Kasumi-1 (cell line): Measurements from ENCODE around the gene PPIL1.
"Not testable (repeated sequence)": the region's sequence is repeated elsewhere in the genome, so short reads cannot be mapped to it uniquely, and the experiment has no call there.

Experiments
- DNase-seq, 2 experiments: peaks; one replicate each; lab custom pipeline; 2025; lab: John Stamatoyannopoulos, UW

PPIL1 gene

GRCh38 chr6:36814249-36814648 is 60.4 kb downstream of the PPIL1 start:
- DNase-seq: no peak

GRCh38 chr6:36813526-36813925 is 61.1 kb downstream of the PPIL1 start:
- DNase-seq: no peak

DNA sequence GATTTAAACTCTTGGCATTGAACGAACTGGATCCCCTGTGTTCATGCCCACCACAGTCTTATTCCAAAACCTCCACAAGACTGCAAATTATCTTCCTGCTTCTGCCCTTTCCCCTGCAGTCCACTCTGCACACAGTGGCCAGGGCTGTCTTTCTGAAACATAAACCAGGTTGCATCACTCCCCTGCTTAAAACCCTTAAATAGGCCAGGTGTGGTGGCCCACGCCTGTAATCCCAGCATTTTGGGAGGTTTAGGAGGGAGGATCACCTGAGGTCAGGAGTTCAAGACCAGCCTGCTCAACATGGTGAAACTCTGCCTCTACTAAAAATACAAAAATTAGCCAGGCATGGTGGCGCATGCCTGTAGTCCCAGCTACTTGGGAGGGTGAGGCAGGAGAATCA is 61.6 kb downstream of the PPIL1 start:
- not testable (repeated sequence) for DNase-seq

DNA sequence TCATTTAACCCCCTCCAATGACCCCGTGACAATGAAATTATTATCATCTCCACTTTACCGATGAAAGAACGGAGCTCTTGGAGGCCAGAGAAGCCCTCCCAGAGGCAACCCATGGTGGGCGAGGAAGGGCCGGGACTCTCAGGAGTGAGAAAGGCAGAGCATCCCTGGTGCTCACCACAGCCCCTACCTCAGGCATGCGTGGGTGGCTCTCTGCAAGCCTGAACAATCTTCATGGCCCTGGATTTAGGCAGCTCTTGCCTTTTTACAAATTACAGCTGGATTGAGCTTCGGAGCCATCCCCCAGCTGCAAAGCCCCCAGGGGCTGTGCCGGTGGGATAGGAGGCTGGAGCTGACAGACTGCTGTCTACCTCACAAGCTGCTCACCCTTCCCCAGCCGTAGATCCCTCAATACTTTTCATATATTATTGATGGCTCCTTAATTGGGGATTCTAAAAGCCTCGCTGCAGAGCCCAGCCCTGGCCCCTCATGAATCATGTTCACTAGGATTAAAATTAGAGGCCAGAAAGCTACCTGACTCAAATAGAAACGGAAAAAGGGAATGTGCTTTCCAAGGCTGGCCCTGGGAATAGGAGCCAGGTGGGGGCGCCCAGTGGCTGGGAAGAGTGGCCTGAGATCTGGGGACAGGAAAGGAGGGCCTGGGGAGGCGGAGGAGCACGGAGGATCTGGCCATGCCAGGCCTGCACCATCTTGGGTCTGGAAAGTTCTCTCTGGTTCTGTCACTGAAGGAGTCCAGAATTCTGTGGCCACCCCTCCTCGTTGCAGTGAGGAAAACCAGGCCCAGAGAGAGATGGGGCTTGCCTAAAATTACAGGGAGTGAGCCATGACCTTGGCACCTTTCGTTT is 64.4 kb downstream of the PPIL1 start:
- DNase-seq: no peak

- DNase-seq: no peak
Observed at GRCh38 chr6:36809156-36809555, 65.4 kb downstream of the PPIL1 start.

DNA sequence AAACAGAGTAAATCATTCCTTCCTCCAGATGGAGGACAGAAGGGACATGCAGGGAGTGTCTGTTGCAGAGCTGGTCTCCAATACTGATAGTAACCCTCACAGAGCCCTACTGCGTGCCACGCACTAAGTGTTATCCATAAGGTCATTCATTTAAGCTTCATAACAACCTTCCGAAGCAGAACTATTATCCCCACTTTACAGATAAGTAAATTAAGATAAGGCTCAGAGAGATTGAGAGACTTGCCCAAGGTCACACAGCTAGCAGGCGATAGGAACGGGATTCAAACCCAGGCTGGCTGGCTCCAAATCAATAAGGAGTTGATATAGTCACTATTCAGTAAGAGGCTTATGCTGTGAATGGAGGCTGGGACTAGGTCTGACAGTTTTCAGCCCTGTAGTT is 66.0 kb downstream of the PPIL1 start:
- DNase-seq: no peak

- no peak for DNase-seq
Observed at GRCh38 chr6:36807750-36808149, 66.9 kb downstream of the PPIL1 start.

DNA sequence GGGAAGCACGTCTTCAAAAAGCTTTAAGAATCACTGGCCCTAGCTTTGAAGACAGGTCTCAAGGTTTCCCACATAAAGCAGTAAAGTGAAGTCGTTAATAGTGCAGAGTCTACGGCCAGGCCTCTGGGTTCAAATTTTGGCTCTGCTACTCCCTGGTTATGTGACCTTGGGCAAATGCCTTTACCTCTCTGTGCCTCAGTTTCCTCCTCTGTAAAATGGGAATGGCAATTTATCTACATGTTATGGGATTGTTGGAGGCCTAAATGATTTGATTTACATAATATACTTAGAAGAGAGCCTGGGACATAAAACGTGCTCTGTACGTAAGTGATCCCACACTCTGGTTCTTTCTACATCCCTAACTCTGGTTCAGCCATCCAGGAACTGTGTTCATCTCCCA is 67.5 kb downstream of the PPIL1 start:
- DNase-seq: no peak

- DNase-seq: no peak
Observed at GRCh38 chr6:36805917-36806316, 68.7 kb downstream of the PPIL1 start.

DNA sequence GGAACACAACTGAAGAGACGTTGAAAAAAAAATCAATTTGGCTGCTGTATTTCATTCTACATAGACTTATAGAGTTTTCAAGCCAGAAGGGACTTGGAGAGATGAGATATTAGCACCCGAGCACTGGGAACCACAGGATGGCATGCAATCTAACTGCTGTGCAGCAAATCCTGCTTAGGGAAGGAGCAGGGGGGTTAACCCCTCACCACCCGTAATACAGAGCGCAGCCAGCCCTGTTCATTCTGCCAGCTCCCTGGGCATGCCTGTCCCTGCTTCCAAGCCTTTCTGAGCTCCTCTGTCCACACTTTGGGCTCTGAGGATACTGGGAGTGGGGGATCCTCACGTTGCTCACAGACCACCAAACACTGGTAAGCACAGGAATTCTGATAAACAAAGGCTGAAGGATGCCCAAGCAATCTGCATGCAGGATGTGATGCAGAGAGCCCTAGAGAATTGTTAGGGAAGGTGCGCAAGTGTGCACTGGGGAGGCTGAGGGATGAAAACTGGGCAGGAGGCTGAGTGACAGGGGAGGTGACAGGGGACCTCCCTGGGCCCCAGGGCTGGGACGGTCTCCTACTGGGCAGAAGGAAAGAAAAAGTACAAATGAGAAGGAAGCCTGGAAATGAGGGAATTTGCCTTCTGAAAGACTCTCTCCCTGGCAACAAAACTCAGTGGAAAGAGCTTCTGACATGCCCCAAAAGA is 69.4 kb downstream of the PPIL1 start:
- DNase-seq: no peak
